K562 (cell line): ENCODE results near the gene GJE1. TPM values are rescaled to one million over a fixed set of nuclear protein-coding genes. Genes with fewer than 3 reads are reported as not detected.

Source experiments
- ATAC-seq: fragments of 200-7000 bp; cut with Tn5 transposase; 3 replicates; pipeline ENCODE4 v1.9.1; 2020; ENCODE audit warnings: moderate library complexity
- BruUV-seq: library from RNA; stranded (reverse); fragments of 400-500 nt; replicated peaks from 2 replicates; lab custom pipeline; 2021; lab: Mats Ljungman, UMichigan
- CTCF ChIA-PET: fragments of 300-600 bp; formaldehyde crosslinking; extraction: SDS; loops from one replicate; lab custom pipeline; 2021; ENCODE audit warnings: low intra/inter-chr PET ratio; lab: Yijun Ruan, JAX
- POLR2A ChIA-PET: fragments of 300-600, 350-650 bp; sonication (Branson Sonifier 250); formaldehyde crosslinking; extraction: SDS; loops from one replicate; lab custom pipeline; 2021; ENCODE audit warnings: antibody characterized with exemption, inconsistent platforms; lab: Yijun Ruan, JAX
- DNase-seq, 4 experiments: peaks; one replicate each; pipeline versions ENCODE4 v3.0.0 to v3.0.0-alpha.2; 2011 to 2018; ENCODE audit warnings: low spot score in 3 of 4, mixed read lengths in 3 of 4; ENCODE audit errors: extremely low read depth in 1 of 4
- FAIRE-seq: peaks from 2 replicates; lab custom pipeline; 2011; peaks lifted over from hg19 to GRCh38; lab: Jason Lieb, UNC
- H2AFZ ChIP-seq: 2 replicates; pipeline ENCODE4 v1.6.0; 2011; ENCODE audit warnings: low read depth, low read length, control low read depth, inconsistent platforms
- H3K27ac ChIP-seq: fragments of 200-600 bp; 3 replicates; pipeline ENCODE4 v1.8.0; 2011; ENCODE audit warnings: low read depth, mild to moderate bottlenecking, control low read depth, inconsistent platforms, low read length, moderate library complexity, mixed read lengths; ENCODE audit errors: extremely low read depth
- H3K27me3 ChIP-seq, 2 experiments: fragments of 300-600 bp in 1 of 2; 2 replicates in 1 of 2; 3 replicates in 1 of 2; pipeline versions ENCODE4 v1.6.0 to v1.8.0; 2011; ENCODE audit warnings: inconsistent platforms in 2 of 2, low read length in 2 of 2, mild to moderate bottlenecking in 1 of 2, mixed read lengths in 1 of 2, moderate library complexity in 1 of 2; ENCODE audit not compliant: control insufficient read depth in 2 of 2, insufficient read depth in 2 of 2
- H3K36me3 ChIP-seq: fragments of 300-600 bp; 3 replicates; pipeline ENCODE4 v1.8.0; 2011; ENCODE audit warnings: mild to moderate bottlenecking, low read length, inconsistent platforms; ENCODE audit not compliant: control insufficient read depth, insufficient read depth
- H3K4me1 ChIP-seq, 2 experiments: fragments of 200-600 bp in 1 of 2; replicated peaks in 1 of 2; 2 replicates in 1 of 2; 3 replicates in 1 of 2; pipeline versions ENCODE4 v1.5.1 to v1.8.0; 2011; ENCODE audit warnings: inconsistent platforms in 2 of 2, low read length in 2 of 2, mild to moderate bottlenecking in 1 of 2, mixed read lengths in 1 of 2, moderate library complexity in 1 of 2; ENCODE audit not compliant: control insufficient read depth in 2 of 2, insufficient read depth in 2 of 2
- H3K4me2 ChIP-seq: 2 replicates; pipeline ENCODE4 v1.6.1; 2011; ENCODE audit warnings: low read length, control low read depth, inconsistent platforms, mixed read lengths; ENCODE audit not compliant: insufficient read depth
- H3K4me3 ChIP-seq: fragments of 200-600 bp; sonication (generic), shearing (Covaris generic); 2 replicates; pipeline ENCODE4 v1.5.1; 2016; ENCODE audit warnings: control low read depth, inconsistent platforms
- H3K79me2 ChIP-seq: fragments of 200-600 bp; 3 replicates; pipeline ENCODE4 v1.8.0; 2011; ENCODE audit warnings: low read length, inconsistent platforms; ENCODE audit not compliant: control insufficient read depth, insufficient read depth
- H3K9ac ChIP-seq, 2 experiments: 2 replicates each; pipeline versions ENCODE4 v1.6.0 to v1.6.1; 2011; ENCODE audit warnings: low read depth in 2 of 2, low read length in 2 of 2, control low read depth in 1 of 2, inconsistent platforms in 1 of 2, mild to moderate bottlenecking in 1 of 2, mixed read lengths in 1 of 2; ENCODE audit not compliant: insufficient read depth in 1 of 2
- H3K9me1 ChIP-seq: one replicate; pipeline ENCODE4 v1.6.0; 2011; ENCODE audit warnings: inconsistent platforms, mild to moderate bottlenecking, low read length, moderate library complexity; ENCODE audit not compliant: control insufficient read depth, insufficient read depth
- H3K9me3 ChIP-seq: replicated peaks from 2 replicates; pipeline ENCODE4 v1.5.1; 2011; ENCODE audit warnings: low read depth, low read length, inconsistent platforms; ENCODE audit not compliant: control insufficient read depth, insufficient read depth
- H4K20me1 ChIP-seq: replicated peaks from 2 replicates; pipeline ENCODE4 v1.6.1; 2011; ENCODE audit warnings: low read length, inconsistent platforms, mixed read lengths; ENCODE audit not compliant: control insufficient read depth, insufficient read depth
- CCNT2 ChIP-seq: IDR thresholded peaks from 2 replicates; pipeline ENCODE4 v1.6.1; 2011; ENCODE audit warnings: borderline replicate concordance, low read depth, mild to moderate bottlenecking, moderate library complexity, mixed read lengths, low read length; ENCODE audit not compliant: insufficient read length; ENCODE audit errors: extremely low read depth
- CXXC5 ChIP-seq: fragments of 250-450 bp; sonication (Bioruptor Pico); IDR thresholded peaks from 2 replicates; pipeline ENCODE4 v1.8.0; 2022; ENCODE audit warnings: inconsistent platforms, mild to moderate bottlenecking, moderate library complexity
- KDM4B ChIP-seq, 2 experiments: fragments of 450-650 bp in 1 of 2; sonication (generic) in 1 of 2; IDR thresholded peaks; 2 replicates each; pipeline ENCODE4 v1.6.1; 2016 to 2017; ENCODE audit warnings: borderline replicate concordance in 2 of 2, antibody characterized with exemption in 1 of 2, low read depth in 1 of 2, mild to moderate bottlenecking in 1 of 2
- RBBP5 ChIP-seq: fragments of 200-600 bp; sonication (generic); IDR thresholded peaks from 2 replicates; pipeline ENCODE4 v1.6.1; 2012; ENCODE audit warnings: borderline replicate concordance, mild to moderate bottlenecking, low read length, control low read depth, inconsistent platforms; ENCODE audit not compliant: insufficient read depth, poor library complexity, severe bottlenecking
- TARDBP ChIP-seq: fragments of 450-650 bp; IDR thresholded peaks from 2 replicates; pipeline ENCODE4 v1.6.1; 2016
- ZNF316 ChIP-seq: fragments of 450-650 bp; IDR thresholded peaks from 2 replicates; pipeline ENCODE4 v1.6.1; 2016
- in situ Hi-C: fragments of 300-500 bp; cut with MboI; formaldehyde crosslinking; loops from 4 replicates; pipeline ENCODE4 v1.15.0; 2018; ENCODE audit warnings: inconsistent platforms, mixed read lengths
- intact Hi-C: fragments of 100-400 bp; cut with micrococcal nuclease; formaldehyde crosslinking; loops from 2 replicates; pipeline ENCODE4 v1.14.2; 2022
- polyA plus RNA-seq, 8 experiments: library from polyadenylated mRNA; depleted of rRNA in 4 of 8; stranded (reverse) in 5 of 8; unstranded in 3 of 8; fragments of >200 nt; fragmentation: Nextera tagmentation in 2 of 8; fragmentation: Illumina TruSeq in 1 of 8; extraction: Ambion mirVana in 2 of 8; extraction: Trizol in 1 of 8; gene quantifications; 2 replicates each; pipeline versions ENCODE4 v1.2.1 to v1.2.3, GENCODE V29; 2011 to 2014; ENCODE audit warnings: inconsistent platforms in 1 of 8, missing spikeins in 1 of 8
- total RNA-seq, 7 experiments: library from RNA; depleted of rRNA in 6 of 7; stranded (reverse); fragments of >200 nt in 6 of 7; fragmentation: Illumina TruSeq in 2 of 7; extraction: Trizol in 2 of 7; gene quantifications; 2 replicates each; pipeline versions ENCODE4 v1.2.1 to v1.2.3, GENCODE V29; 2011 to 2021; ENCODE audit warnings: low replicate concordance in 1 of 7
- TF ChIP-seq, protein P1 (sequence below): fragments of 450-650 bp; IDR thresholded peaks from 2 replicates; pipeline ENCODE4 v1.6.1; 2016; ENCODE audit warnings: low read depth

The GJE1 gene
- total and polyA plus RNA-seq, 9 of the 15 experiments (the other 6 are each of a cell fraction or from before 2014, with no cell fraction given) = not detected

DNA sequence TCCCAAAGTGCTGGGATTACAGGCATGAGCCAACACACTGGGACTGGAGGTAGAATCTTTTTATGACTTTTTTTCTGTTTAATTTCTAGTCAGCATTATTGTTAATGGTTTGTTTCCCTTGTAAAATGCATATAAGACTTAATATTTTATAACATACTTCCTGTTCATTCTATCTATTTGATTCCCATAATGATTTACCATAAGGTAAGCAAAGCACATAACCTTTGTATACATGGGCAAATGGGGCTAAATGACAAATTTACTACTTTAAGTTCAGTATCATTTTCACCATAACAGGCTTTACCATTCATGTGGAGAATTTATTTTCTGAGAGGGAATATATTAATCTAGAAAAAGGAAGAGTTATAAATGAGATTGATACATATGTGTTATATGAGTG lies 38.6 kb downstream of the GJE1 start:
- POLR2A ChIA-PET = interaction anchor here (1.1 kb wide), 1 partner anchor 15 kb away, joined by 3 read pairs; no protein-coding TSS in a partner anchor
- H3K27ac ChIP-seq = no peak overlapping the region
- no peak overlapping the region for H2AFZ ChIP-seq
- in situ Hi-C loops (no loop called here), intact Hi-C loops (no loop called here)
- DNase-seq = no peak
- no peak overlapping the region for H3K4me2 ChIP-seq
- H3K4me1 ChIP-seq = no peaks in the 10 kb centered on the region
- H3K4me3 ChIP-seq = no peak overlapping the region
- CTCF ChIA-PET = no interaction called here
- H3K36me3 ChIP-seq = peaks cover 50% of the 10 kb centered on the region
- no peak for TF ChIP-seq CCNT2
- no peak for TF ChIP-seq TARDBP
- no peak for TF ChIP-seq CXXC5
- peak; percentile 47 for TF ChIP-seq ZNF316
- no peak for ATAC-seq
- H3K9me3 ChIP-seq = no peaks in the 10 kb centered on the region
- H4K20me1 ChIP-seq = no peaks in the 10 kb centered on the region
- H3K9me1 ChIP-seq = no peaks in the 10 kb centered on the region
- H3K9ac ChIP-seq = no peak overlapping the region
- no TSS peak for BruUV-seq
- no peaks in the 10 kb centered on the region for H3K27me3 ChIP-seq
- FAIRE-seq = no peak
- H3K79me2 ChIP-seq = 0 out of 3 replicates have a peak, but pooled peaks cover 1% of the 10 kb centered on the region

DNA sequence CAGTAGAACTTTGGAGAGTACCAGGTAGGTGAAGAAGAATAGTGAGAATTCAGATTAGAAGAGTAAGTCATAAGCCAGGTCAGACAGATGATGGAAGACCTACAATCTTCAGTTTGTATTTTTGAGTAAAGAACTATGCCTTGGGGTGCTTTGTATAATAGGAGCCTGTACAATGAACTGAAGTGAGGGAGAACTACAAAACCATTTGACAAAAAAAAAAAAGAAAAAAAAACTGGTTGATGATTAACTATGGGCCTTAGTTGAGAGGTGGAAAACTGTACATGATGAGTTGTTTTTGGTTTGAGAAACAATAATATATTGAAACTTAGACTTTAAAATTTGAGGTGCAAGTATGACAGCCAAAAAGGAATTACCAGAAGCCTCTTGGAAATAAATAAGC lies 40.0 kb downstream of the GJE1 start:
- Histone ChIP-seq H3K79me2 (no peaks in the 10 kb centered on the region), H3K4me1 (no peaks in the 10 kb centered on the region), H3K36me3 (peaks cover 41% of the 10 kb centered on the region; the same call in 2 of the 3 replicates), H3K4me3 (no peak overlapping the region), H3K27ac (no peak overlapping the region), H3K9me3 (no peaks in the 10 kb centered on the region), H3K4me2 (no peak overlapping the region), H3K9ac (no peak overlapping the region), H2AFZ (no peak overlapping the region), H3K27me3 (no peaks in the 10 kb centered on the region), H3K9me1 (no peaks in the 10 kb centered on the region), H4K20me1 (no peaks in the 10 kb centered on the region)
- intact Hi-C loops = no loop called here
- ChIA-PET POLR2A (no interaction called here), CTCF (no interaction called here)
- ATAC-seq (no peak), DNase-seq (no peak), FAIRE-seq (no peak)
- BruUV-seq = no TSS peak
- in situ Hi-C loops = no loop called here
- TF ChIP-seq RBBP5 (no peak), KDM4B (IDR thresholded peaks at IDR 0.05; ENCODE audit: borderline replicate concordance in 2 of 2, low read depth in 1 of 2) (no peak)
- TF ChIP-seq, protein P1, sequence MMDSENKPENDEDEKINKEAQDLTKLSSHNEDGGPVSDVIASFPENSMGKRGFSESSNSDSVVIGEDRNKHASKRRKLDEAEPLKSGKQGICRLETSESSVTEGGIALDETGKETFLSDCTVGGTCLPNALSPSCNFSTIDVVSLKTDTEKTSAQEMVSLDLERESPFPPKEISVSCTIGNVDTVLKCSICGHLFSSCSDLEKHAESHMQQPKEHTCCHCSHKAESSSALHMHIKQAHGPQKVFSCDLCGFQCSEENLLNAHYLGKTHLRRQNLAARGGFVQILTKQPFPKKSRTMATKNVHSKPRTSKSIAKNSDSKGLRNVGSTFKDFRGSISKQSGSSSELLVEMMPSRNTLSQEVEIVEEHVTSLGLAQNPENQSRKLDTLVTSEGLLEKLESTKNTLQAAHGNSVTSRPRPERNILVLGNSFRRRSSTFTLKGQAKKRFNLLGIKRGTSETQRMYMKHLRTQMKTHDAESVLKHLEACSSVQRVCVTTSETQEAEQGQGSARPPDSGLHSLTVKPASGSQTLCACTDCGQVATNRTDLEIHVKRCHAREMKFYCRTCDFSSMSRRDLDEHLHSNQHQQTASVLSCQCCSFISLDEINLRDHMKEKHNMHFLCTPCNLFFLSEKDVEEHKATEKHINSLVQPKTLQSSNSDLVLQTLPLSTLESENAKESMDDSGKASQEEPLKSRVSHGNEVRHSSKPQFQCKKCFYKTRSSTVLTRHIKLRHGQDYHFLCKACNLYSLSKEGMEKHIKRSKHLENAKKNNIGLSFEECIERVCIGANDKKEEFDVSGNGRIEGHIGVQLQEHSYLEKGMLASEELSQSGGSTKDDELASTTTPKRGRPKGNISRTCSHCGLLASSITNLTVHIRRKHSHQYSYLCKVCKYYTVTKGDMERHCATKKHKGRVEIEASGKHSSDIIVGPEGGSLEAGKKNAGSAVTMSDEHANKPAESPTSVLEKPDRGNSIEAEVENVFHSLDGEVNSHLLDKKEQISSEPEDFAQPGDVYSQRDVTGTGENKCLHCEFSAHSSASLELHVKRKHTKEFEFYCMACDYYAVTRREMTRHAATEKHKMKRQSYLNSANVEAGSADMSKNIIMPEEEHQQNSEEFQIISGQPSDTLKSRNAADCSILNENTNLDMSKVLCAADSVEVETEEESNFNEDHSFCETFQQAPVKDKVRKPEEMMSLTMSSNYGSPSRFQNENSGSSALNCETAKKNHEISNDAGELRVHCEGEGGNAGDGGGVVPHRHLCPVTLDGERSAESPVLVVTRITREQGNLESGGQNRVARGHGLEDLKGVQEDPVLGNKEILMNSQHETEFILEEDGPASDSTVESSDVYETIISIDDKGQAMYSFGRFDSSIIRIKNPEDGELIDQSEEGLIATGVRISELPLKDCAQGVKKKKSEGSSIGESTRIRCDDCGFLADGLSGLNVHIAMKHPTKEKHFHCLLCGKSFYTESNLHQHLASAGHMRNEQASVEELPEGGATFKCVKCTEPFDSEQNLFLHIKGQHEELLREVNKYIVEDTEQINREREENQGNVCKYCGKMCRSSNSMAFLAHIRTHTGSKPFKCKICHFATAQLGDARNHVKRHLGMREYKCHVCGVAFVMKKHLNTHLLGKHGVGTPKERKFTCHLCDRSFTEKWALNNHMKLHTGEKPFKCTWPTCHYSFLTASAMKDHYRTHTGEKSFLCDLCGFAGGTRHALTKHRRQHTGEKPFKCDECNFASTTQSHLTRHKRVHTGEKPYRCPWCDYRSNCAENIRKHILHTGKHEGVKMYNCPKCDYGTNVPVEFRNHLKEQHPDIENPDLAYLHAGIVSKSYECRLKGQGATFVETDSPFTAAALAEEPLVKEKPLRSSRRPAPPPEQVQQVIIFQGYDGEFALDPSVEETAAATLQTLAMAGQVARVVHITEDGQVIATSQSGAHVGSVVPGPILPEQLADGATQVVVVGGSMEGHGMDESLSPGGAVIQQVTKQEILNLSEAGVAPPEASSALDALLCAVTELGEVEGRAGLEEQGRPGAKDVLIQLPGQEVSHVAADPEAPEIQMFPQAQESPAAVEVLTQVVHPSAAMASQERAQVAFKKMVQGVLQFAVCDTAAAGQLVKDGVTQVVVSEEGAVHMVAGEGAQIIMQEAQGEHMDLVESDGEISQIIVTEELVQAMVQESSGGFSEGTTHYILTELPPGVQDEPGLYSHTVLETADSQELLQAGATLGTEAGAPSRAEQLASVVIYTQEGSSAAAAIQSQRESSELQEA = no peak
